GM21723 (cell line): ENCODE measurements around the gene CACNG5.
"Not testable (repeated sequence)": the region's sequence is repeated elsewhere in the genome, so short reads cannot be mapped to it uniquely, and the experiment has no call there.

Experiments used
- ATAC-seq: cut with Tn5 transposase; IDR thresholded peaks from one replicate; pipeline ENCODE4 v1.9.1; 2021; ENCODE audit warnings: mild to moderate bottlenecking, moderate library complexity; ENCODE audit not compliant: unreplicated experiment

Gene CACNG5

DNA sequence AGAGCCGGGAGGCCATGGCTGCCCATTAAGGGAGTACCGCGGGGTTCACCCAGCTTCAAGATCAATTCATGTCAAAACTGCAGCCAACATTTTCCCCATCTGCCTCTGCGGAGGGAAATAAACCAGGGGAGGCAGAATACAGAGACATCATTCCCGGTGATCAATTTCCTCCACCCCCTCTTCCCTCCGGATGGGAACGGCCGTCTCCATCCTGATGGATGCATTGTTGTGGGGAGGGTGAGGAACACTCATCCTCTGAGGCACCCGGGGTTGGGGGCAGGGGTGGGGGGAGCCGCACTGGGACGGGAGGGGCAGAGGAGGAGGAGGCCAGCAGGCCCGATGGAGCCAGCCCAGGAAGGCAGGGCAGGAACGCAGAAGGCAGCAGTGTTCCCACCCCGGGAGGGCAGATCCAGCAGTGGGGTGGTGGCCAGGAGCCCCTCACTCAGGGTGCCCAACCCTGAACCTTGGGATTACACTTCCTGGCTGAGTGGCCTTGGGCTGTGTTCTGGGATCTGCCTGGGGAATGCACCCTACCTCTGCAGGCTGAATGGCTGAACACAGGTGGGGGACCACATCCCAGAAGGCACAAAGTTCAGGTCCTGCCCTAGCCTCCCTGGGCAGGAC is 14.2 kb downstream of the CACNG5 start:
- no peak for ATAC-seq

DNA sequence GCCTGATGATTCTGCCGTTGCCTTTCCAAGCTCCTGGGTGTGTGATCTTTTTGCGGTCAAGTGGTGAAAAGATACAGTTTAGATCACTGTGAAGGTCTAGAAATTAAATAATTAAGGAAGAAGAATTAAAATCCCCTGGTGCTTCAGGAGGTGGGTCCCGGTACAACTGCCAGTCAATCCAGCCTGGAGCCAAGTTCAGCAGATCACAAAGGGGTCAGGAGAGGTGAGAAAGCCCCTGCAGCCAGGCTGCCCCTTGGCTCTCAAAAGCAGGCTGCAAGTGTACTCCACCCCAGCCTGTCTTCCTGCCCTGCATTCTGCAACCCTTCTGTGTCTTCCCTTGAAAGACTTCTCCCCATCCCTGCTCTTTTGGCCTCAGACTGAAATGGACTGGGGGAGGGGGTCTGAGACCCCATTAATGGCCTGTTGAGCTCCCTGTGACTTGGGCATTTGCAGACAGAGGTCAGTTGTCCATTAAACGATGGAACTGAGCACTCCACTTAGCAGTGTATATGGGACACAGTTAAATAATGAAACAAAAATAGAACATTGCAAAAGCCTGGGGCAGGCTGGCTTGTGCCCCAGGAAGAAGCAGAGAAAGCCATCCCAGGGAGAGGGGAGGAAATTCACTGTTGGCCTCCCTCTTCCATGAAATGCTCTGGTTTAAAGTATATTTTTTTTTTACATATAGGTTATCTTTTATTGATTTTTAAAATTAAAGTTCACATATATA is 15.1 kb downstream of the CACNG5 start:
- no peak for ATAC-seq

DNA sequence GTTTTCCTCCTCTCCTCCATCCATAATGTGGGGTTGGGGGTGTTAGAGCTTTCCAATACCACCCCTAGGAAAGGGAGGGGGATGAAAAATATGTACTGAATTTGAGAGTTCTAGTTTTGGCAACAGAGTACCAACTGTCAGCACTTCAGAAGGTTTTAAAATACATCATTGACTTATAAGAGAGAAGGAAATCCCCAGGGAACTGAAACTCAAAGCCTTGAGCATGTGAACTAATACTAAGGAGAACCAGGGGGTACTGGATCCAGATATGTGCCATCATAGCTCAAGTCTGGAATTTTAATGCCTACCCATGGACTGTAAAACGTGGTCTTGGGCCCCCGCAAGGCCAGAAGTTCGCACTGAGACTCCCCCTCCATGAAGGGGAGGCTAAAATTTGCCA is 15.8 kb downstream of the CACNG5 start:
- ATAC-seq, result no peak

DNA sequence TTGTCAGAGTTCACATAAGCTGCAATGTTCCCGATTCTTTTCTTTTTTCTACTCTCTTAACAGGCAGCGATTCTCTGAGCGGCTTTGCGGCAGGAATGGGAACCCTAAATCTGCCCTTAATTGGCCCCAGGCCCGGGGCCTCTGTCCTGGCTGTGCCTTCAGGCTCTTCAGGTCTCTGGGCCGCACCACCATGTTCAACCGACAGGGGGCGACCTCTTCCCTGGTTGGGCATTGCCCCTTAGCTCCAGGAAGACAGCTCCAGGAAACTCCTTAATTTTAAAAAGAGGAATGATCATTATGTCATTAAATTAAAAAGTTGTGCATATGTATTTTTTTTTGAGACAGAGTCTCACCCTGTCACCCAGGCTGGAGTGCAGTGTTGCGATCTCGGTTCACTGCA is 20.3 kb downstream of the CACNG5 start:
- no peak for ATAC-seq

DNA sequence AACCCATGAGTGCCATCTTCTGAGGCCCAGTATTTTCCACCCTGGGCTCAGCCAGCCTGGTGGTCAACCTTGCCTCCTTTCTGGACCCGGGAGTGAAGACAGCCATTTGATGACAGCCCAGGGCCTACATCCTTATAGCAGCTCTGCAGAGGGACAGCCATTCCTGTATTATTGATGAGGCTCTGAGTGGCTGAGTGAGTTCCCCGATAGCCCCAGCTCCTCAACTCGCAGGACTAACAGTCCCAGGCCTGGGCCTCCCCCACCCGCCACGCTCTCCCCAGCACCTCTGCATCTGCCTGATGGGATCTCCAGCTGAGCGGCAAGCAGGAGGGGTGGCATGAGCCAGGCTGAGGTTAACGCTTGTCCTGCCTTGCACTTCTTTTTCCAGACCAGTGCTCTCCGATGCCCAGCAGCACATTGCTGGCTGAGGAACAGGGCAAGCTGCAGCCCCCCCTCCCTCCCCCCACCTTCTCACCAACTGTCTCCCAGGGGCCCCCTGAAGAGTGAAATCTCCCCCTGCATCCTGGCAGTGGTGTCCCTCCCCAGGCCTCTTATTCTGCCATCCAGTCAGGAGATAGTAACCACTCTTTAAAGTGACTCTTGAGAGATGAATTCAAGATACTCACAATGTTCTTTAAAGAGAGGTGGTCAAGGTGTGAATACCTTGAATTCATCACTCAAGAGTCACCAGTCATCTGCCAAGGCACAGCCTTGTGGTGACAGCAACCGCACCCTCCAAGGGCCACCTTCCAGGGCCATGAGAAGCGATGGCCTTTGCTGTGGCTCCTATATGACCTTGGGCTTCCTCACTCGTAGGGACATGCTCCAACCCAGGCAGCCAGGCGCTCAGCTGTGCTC is 23.5 kb downstream of the CACNG5 start:
- ATAC-seq, result no peak

DNA sequence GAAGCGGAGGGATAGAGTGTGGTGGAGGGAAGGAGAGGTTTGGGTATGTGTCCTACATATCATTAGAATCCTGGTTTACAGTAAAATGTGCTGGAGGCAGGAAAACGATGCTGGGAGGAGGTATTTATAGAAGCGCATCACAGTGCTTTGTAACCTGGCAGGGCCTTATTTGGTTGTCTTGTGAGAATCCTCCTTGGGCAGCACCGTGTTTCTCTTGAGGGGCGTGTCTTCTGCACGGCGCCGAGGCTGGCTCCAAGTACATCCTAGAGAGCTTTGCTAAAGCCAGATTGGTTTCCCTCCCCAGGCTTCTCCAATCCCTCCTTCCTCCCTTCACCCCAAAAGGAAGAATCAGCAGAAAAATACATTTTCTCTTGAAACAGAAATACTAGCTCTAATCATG is 24.4 kb downstream of the CACNG5 start:
- ATAC-seq, result no peak

DNA sequence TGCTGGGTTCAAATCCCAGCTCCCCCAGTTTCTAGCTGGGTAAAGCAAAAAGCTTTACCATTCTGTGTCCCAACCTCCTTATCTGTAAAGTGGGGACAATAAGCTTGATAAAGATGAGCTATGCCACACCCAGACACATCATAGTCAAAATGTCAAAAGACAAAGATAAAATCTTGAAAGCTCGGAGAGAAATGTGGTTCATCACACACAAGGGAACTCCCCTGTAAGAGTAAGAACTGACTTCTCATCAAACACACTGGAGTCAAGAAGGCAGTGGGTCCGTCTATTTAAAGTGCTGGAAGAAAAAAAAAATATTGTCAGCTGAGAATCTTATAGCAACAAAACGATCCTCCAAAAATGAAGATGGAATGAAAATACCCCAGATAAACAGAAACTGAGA is 25.3 kb downstream of the CACNG5 start:
- no peak for ATAC-seq

DNA sequence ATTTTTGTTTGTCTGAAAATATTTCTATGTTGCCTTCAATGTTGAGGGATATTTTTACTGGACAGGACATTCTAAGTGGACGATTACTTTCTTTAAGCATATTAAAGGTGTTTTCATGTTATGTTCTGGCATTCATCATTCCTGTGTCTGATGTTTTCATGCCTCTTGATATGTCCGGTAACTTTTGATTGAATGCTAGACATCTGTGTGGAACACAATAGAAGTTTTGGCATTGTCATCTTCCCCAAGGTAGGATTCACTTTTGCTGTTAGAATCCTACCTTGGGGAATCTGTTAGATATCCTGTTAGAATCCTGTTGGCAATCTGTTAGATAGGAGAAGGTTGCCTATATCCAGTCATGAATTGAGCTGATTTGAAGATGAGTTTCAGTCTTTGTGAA is 28.9 kb downstream of the CACNG5 start:
- no peak for ATAC-seq

DNA sequence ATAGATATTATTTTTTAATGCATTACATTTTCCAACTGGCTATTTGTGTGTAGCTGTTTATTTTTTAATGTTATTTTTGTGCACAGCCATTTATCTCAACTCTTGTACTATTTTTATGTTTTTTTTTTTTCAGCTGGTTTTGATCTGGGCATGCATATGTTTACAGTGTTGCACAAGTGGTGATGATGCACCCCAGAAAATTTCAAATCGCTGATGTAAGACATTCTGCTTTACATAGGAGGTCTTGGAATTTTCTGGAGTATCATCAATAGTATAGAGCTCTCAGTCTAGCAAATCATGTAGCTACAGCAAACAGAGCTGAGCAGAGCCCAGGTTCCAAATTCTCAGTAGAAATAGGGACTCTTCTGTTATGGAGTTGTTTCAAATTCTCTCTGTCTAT is 30.2 kb downstream of the CACNG5 start:
- no peak for ATAC-seq

DNA sequence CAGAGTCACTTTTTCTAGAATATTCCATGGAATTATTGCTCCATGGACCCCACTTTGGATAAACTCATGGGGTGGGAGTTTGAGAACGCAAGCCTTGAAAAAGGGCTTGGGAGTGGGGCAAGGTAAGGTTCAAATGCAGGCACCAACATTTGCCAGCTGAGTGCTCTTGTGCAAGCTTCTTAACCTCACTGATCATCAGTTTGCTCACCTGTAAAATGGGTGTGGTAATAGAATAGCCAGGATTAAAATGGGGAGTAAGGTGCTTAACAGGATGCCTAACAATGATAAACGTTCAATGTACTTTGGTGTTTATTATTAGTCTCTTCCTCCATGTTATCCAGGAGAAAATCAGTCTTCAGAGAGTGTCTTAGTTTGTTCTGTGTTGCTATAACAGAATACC is 39.0 kb downstream of the CACNG5 start:
- no peak for ATAC-seq

DNA sequence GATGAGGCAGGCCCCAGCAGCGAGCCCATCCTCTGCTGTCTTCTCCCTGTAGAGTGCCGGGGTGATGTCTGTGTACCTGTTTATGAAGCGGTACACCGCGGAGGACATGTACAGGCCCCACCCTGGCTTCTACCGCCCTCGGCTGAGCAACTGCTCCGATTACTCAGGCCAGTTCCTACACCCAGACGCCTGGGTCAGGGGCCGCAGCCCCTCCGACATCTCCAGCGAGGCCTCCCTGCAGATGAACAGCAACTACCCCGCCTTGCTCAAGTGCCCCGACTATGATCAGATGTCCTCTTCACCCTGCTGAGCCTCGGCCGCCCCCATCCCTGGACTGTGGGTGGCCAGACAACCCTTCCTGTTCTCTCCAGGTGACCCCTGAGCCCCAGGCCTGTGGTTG is 50.0 kb downstream of the CACNG5 start:
- ATAC-seq, result no peak

DNA sequence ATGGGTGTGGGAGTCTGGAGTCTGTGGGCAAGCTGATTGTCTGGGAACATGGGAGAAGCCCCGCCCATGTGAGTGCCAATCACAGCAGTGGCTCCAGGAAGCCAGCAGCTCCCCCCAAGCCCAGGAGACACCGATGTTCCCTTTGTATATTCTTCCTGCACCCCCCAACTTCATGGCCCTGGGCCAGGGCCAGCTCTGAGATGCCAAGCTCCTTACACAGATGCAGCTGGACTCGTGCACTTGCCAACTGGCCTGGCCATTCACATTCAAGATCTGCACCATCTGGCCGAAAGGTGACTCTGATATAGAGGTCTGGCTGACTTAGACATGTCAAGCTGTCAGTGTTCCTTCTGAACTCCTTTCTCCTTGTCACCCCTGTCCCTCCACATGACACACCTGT is 50.5 kb downstream of the CACNG5 start:
- ATAC-seq, result no peak

DNA sequence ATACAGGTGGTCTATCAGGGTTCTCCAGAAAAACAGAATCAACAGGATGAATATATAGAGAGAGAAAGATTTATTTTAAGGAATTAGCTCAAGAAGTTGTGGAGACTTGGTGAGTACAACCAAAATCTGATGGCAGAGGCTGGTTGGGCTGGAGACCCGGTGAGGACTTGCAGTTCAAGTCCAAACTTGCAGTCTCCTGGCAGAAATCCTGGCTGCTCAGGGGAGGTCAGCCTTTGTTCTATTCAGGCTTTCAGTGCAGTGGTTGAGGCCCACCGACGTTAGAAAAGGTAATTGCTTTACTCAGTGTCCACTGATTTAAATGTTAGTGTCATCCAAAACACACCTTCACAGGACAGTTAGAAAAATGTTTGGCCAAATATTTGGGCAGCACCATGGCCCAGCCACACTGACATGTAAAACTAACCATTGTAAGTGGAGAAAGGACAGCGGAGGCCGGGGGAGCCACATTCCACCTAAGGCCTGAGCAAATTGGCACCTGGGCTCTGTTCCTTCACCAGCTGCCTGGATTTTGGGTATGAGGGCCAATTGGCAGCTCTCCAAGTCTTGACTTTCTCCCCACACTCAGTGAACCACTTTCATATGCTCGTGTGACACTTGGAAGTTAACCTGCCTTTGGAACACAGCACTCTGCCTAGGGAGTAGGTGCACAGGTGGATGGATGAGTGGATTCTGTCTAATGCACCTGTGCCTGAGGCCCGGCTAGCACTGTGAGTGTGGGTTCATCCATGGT is 54.7 kb downstream of the CACNG5 start:
- no peak for ATAC-seq

DNA sequence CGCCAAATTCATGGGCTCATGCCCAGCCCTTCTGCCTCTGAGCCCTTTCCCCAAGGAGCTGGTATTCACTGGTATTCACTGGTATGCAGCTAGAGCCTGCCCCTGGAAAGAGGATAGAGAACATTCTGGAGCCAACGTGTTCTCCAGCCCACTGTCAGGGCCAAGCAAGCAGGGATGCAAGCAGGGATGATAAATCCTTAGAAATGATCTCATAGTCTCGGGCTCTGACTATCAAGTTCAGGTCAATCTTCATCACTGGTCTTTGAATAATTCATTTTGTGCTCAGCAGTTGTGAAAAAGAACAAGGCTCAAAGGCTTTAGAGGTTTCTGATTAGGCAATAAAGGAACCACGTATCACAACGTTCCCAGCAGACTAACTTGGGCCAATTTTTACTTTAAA is 57.3 kb downstream of the CACNG5 start:
- no peak for ATAC-seq

DNA sequence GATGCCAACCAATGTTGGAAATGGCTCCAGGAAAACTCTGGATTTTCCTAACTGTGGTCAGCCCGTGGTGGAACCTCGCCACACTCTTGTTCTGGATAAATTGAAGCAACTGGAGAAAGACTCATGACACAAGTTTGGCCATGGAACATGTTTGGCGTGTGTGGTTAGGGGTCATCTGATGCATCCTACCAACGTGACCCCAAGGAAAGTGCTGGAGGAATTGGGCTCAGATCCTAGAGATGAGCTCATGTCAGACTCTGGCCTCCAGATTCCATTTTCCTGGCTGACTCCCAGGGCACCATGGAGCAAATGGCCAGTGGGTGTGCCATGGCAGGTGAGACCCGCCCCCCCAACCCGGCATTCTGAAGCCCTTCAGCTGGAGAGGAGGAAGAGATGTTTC is 58.5 kb downstream of the CACNG5 start:
- ATAC-seq, result no peak

DNA sequence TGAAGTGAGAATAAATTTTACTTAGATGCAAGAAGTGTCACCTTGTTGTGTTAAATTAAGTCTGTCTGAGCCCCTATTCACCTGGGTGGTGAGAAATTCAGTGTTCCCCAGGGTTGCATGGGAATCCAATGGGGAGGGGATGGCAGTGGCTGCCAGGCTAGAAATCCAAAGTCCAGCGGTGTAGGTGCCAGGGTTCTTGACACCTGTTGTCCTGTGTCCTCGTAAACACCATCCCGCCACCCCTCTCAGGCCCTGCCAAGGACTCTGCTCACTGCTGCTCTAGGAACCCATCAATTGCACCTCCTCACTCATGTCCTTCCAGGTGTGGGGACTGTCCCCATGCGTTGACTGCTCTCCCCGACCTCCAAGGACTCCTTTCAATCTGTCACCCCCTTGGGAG is 58.9 kb downstream of the CACNG5 start:
- ATAC-seq, result no peak

DNA sequence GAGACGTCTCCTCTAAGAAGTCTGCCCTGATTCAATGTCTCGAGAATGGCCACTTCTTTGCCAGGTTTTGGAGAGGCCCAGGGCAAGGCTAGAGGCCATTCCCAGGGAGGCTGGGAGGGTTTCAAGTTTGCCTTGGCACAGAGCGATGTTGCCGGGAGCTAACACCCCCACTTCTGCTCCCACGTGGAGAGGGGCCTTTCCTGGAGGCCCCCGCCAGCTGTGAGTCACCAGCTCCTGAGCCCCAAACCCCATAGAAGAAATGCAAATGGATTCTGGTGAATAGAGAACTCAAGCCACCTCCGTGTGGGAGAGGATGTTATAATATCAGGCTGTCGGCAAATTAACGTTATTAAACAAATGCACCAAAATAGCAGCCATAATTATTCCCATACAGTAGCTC is 62.2 kb downstream of the CACNG5 start:
- no peak for ATAC-seq

DNA sequence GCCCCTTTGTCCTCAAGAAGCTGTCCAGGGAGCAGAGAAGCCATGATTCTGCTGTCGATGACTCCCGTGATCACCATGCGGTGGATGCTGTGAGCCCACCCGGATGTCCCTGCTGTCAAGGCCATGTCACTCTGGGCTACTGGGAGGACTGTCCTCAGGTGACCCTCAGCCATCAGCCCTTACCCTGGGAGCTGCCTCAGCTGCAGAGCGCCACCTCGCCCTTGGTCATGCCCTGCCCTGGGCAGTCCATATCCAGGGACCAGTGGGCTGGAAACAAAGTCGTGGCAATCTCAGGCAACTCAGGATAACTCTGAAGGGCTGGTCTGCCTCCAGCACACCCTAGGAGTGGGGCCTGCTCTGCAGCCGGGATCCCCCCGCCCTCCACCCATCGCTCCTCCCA is 63.6 kb downstream of the CACNG5 start:
- ATAC-seq, result no peak

DNA sequence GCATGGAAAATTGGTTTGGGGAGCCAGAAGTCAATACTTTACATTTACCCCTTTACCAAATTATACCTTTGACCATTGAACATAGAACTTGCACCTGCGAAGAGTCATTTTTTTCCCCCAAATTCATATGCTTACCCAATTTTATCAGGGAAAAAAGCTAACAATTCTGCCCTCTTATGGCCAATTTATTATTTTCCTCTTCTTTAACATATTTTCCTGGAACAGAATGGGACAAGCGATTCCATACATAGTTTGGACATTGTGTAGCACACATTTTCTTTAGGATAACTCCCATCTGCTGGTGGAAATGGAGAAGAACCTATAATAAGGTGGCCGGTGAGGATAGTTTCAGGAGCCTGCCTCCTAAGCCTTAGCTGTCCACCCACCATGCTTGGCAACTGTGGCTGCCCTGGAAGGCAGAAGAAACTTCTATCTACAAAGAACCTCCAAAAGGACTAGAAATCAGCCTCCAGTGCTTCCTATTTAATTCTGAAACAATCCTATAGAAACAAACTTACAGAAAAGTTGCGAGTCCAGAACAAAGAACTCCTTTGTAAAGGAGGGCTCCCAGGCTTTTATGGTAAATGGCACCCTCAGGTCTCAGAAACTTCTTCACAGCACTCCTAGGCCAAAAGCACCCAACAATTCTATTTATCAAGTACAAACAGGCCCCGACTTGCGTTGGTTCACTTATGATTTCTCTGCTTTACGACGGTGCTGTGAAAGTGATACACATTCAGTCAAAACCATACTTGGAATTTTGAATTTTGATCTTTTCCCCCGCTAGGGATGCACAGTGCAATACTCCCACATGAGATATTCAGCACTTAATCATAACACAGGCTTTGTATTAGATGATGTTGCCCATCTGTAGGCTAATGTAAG is 65.5 kb downstream of the CACNG5 start:
- ATAC-seq, result no peak

DNA sequence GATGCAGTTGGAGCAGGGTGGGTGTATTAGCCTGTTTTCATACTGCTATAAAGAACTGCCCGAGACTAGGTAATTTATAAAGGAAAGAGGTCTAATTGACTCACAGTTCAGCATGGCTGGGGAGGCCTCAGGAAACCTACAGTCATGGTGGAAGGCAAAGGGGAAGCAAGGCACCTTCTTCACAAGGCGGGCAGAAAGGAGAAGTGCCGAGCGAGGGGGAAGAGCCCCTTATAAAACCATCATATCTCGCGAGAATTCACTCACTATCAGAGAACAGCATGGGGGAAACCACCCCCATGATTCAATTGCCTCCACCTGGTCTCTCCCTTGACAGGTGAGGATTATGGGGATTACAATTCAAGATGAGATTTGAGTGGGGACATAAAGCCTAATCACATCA is 68.4 kb downstream of the CACNG5 start:
- ATAC-seq, result not testable (repeated sequence)
